RCC 7860 (cell line): ENCODE measurements around the gene MVK.

Source experiments
- DNase-seq: peaks from one replicate; pipeline ENCODE4 v3.0.0-alpha.2; 2015; ENCODE audit warnings: low spot score
- FAIRE-seq: peaks from 2 replicates; lab custom pipeline; 2012; peaks lifted over from hg19 to GRCh38; lab: Jason Lieb, UNC

The MVK gene

DNA sequence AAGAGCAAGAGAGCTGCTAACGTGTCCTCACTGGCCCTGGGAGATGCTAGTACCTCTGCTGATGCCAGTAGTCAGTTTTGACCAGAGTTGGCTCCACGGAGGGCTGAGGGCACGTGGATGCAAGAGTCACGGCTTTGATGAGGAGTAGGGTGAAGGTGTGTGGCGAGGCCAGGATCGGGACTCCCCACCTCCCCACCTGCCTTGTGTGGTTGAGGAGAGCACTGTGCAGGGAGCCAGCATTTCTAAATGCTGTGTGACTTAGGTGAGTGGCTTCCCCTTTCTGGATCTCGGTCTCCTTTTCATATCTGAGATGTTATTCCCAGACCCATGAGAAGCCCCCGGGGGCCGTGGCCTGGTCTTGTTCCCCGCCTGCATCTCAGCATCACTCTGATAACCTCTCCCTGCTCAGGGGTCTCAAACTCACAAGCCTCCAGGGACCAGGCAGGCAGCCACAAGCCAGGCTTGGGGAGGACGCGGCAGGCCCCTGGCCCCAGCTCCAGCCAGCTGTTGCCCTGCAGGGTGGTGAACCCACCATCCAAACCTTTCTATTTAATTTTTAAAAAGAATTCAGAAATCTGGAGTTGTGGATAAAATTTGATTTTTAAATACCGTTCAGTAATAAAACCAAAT is 32.1 kb downstream of the MVK start:
- DNase-seq (no peak), FAIRE-seq (no peak)

DNA sequence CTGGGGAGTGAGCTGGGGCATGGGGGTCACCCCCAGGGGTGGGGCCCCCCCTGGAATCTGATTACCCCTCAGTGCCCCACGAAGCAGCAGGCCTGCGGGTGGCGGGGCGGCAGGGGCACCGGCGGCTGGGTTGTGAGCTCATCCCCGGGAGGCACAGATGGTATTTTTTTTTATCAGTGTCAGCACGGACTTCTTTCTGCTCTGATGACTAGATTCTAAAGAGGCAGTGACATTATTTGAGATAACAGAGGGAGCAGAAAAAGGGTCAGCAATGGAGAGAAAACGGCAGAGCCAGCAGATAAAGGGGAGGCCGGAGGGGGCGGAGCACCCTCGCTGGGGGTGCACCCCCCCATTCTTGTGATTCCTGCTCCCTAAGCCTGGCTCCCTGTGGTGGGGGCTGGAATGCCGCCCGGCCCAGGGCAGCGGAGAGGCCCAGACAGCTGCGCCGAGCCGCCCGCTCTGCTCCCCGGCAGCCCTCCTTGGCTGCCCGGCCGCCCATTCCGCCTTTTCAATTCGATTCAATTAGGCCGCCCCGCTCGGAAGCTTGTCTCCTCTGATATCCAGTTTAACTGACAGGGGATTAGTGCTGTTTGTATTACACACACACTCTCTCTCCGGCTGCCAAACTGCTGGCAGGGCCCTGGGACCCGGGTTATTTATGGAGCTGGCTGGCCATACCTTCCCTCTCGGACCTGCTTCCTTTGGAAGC is 32.9 kb downstream of the MVK start:
- no peak for DNase-seq
- no peak for FAIRE-seq

DNA sequence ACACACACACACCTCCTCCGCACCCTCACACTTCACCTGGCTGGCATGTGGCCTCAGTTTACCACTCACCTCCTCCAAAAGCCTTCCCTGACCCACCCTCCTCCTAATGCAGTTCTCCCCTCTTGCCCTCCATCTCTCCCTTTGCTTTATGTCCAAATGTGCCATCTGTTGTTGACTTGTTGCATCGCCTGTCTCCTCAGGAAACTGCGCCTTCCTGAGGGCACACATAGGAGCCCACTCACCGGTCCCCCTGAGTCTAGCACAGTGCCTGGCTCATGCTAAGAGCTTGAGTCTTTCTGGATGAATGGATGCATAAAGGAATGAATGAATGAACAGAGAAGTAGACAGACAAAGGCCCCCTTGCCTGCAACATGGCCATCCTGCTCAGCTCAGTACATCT is 34.0 kb downstream of the MVK start:
- DNase-seq (no peak), FAIRE-seq (no peak)

DNA sequence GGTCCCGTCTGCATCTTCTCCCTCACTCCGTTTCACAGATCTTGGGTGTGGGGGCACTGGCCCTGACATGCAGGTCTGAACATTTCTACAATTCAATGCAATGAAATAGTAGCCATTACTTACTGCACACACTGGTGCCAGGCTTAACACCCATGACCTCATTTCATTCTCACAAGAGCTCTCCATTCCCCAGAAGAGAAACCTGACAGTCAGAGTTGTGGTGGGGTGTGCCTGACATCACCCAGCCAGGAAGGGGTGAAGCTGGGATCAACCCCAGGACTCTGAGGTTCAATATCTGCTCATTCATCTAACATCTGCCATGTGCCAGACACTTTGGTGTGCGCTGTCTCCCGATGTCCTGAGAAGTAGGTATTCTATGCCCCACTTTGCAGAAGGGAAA is 34.7 kb downstream of the MVK start:
- no peak for FAIRE-seq
- DNase-seq: no peak

DNA sequence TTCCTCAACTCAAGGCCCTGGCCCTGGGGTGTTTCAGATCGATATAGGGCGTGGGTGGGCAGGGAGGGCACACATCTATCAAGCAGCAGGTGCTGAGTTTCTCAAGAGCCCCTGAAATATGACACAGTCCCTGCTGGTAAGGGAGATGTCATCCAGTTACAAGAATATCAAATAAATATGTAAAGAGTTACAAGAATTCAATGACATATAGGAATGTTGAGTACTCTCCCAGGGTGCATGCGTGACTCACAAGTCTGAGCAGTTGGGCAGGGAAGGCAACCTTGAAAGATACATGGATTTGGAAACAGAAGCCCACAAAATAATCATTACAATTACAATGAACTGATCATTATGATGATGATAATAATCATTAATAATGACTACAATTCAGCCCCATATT is 35.2 kb downstream of the MVK start:
- DNase-seq: no peak

DNA sequence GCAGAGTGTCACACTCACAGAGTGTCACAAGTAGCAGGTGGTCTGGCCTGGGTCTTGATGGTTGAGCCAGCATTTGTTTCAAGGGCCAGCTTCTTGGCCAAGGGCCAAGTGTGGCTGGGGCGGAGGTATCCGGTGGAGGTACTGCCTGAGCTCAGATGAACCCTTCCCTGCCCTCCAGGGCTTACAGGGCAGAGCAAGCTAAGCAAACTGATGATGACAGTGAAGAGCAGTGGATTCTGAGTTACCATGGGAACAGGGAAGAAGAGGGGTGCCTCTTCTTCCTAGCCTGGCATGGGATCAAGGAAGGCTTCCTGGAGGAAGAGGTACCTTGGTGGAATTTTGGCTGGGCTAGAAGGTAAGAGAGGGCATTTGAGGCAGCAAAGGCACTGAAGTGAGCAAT is 35.7 kb downstream of the MVK start:
- no peak for FAIRE-seq
- no peak for DNase-seq

More for the DNA sequence above, 35.2 kb downstream of the MVK start:
- FAIRE-seq: no peak

DNA sequence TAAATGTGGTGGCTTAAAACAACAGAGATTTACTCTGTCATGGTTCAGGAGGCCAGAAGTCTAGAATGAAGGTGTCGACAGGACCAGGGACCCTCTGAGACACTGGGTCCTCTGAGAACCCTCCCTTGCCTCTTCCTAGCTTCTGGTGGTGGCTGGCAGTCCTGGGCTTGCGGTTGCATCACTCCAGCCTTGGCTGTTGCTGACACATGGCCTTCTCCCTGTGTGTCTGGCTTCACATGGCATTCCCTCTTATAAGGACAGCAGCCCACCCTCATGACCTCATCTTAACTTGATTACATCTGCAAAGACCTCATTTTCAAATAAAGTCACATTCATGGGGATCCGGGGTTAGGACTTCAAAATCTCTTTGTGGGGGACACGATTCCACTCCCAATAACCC is 36.9 kb downstream of the MVK start:
- FAIRE-seq: no peak
- DNase-seq: no peak

DNA sequence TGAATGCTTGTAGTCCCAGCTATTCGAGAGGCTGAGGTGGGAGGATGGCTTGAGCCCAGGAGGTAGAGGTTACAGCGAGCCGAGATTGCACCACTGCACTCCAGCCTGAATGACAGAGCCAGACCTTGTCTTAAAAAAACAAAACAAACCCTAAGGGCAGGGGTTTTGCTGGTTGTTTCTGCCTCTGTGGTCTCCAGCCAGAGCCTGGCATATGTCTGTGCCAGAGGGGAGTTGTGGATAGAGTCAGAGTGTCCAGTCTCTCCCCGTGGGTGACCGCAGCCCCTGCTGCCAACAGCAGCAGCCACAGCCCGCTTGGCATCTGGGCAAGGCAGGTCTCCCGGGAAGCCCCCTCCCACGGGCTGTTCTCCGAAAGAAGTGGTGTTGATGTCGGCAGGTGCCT is 37.6 kb downstream of the MVK start:
- FAIRE-seq (no peak), DNase-seq (no peak)

DNA sequence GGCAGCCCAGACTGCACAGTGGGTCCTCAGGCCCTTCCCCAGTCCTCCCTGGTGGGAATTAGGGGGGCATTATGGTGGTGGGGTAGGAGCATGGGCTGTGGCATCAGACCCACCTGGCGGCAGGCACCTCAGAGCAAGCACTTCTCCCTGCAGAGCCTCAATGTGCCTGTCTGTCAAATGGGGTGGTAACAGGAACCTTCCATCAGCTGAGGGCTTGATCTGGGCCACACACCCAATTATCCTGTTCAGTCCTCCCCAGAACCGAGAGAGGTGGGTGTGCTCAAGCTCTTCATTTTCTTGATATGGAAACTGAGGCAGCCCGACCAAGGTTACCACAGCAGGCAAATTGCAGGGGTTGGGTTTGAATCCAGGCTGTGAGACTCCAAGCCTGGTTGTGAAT is 38.4 kb downstream of the MVK start:
- DNase-seq (no peak), FAIRE-seq (no peak)

DNA sequence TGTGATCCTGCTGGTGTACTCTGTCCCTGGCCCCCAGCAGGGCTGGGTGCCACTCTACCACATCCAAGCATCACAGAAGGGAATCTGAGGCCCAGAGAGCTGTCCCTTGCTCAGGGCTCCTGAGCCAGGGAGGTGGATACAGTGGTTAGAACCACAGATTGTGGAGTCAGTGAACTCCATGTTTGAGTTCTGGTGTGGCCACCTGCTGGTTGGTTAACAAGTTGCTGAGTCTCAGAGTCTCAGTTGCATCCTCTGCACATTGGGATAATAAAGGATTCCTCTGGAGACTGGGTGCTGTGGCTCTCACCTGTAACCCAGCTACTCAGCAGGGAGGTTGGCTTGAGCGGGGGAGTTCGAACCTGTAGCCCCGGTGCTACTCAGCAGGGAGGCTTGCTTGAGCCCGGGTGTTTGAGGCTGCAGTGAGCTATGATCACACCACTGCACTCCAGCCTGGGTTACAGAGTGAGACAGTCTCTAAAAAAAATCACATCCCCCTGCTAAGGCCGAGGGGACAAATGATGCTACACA is 39.4 kb downstream of the MVK start:
- peak; percentile 6 for DNase-seq
- no peak for FAIRE-seq

DNA sequence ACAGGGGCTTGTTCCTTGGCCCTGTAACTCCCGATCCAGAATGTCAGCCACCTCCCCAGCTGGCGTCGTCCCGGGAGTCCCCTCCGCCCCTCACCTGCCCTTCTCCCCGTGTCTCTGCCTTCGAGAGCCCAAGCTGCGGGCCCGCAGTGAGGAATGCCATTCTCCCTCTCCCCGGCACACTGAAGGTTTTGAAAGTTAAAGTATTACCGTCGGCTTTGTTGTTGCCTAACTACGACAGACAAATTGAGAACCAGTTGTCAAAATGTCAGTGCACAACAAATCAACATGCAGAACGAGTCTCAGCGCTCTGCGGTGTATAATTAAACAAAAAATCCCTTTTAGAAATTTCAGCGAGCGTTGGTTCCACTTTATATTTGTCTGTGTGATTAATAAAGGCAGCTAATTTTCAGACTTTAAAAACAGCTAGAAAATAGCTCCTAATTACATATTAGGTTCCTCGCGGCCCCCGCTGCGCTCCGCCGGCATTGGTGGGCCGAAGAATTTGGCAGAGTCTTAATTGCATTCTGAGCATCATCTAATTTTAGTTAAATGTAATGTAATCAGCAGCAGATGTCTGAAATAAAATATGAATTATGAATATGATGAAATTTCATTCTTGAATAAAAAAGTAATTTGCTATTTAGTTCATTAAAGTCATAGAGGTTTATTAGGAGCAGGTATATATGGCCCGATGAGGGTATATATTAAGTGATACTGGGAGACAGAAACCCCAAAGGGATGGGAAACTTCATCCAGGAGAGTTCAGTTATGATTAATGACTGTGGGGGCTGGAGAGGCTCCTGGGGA is 40.3 kb downstream of the MVK start:
- DNase-seq: no peak
- no peak for FAIRE-seq

DNA sequence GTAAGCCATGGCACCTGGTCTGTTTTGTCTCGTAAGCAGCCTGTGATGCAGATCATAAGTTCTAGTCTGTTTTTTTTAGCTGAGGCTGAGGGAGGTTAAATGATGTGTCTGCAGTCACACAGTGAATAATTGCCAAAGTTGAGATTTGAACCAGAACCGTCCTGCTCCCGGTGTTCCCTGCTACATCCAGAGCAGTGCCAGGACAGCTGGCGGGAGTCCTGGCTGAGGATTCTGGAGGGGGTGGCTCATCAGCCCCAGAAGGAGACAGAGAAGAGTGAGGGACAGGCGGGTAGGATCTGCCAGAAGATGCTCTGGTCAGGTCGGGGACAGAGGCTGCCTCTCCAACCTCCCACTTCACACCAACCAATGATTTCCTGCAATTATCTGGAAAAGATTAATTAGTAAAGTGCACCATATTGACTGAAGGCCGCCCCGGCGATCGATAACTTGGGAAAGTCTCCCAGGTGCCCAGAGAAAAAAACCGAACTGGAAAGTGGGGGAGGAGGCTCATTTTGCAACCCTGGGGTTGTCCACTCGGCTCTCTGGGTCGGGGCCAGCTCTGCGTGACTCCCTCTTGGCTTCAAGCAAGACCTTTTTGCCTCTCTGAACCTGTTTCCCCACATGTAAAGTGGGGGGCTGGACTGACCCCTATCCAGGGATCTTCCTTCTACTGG is 42.1 kb downstream of the MVK start:
- no peak for DNase-seq
- FAIRE-seq: no peak

DNA sequence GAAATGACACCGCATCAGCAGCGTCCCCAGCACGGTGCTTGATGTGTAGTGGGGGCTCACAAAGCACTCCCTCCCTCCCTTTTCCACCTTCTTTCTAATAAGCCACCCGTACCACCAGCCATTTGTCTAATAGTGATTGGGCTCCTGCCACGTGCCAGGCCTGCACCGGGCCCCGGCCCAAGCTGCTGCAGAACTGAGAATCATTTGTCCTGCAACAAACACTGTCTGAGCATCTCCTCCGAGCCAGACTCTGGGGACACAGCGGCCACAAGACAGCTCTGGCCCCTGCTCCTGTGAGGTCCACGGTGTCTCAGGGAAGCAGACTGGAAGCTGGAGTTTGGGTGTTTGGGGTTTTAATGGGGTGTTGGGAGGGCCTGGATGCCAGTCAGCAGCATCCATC is 43.9 kb downstream of the MVK start:
- DNase-seq (no peak), FAIRE-seq (no peak)

DNA sequence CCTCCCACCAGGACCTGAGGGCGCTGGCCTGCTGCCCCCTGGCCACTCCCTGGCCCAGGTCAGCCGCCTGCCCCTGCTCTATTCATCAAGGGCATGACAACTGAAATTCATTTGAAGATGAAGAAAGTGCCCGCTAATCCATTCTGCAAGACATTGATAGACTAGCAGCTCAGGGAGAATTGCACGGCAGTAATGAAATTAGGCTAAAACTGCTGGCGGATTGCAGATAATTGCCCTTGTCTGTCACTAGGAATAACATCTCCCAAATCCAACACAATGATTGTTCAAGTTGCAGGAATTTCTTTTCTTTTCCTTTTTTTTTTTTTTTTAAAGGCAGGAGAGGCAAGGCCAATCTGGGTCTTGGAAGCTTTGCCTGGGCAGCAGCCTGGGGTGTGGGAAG is 44.5 kb downstream of the MVK start:
- no peak for FAIRE-seq
- DNase-seq: no peak

DNA sequence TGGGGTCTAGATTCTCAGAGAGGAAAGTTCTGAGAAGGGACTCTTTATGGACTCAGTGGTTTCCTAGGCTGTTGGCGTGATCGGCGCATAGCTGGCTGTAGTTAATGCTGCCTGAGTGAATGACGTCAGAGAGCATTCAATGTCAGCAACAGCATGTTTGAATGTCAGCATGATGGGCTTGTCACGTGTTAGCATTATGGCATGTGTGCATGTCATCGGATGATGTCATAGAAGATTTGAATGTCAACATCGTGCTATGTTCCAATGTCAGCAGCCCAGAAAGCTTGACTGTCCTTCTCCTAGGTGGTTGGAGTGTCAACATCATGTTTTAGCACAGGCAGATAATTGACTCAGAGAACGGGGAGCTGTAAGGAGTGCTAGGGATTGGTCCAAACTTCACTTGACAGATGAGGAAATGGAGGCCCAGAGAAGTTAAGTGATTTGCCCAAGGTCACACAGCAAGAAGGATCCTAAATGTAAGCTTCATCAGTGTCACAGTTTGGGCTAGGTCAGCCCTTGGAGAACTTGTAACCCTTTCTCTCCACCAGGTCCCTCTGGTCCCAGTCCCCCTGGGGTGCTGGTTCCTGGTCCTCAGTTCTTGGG is 45.5 kb downstream of the MVK start:
- no peak for DNase-seq
- no peak for FAIRE-seq

DNA sequence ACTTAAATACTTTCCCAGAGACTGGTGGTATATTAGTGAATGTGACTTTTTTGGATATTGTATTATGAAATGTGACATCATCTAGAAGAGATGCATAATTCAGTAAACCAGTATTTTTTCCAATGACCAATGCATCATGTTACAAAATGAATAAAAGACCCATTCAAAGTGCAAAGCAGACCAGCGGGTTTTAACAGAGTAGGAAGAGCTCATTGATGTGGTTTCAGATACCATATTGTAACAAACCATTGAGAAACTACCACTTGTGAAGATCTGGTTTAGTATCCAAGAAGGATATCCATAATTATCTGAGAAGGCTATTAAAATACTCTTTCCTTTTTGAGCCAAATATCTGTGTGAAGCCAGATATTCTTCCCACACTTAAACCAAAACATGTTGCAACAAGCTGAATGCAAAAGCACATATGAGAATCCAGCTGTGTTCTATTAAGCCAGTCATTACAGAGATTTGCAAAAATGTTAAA is 47.7 kb downstream of the MVK start:
- FAIRE-seq: no peak

DNA sequence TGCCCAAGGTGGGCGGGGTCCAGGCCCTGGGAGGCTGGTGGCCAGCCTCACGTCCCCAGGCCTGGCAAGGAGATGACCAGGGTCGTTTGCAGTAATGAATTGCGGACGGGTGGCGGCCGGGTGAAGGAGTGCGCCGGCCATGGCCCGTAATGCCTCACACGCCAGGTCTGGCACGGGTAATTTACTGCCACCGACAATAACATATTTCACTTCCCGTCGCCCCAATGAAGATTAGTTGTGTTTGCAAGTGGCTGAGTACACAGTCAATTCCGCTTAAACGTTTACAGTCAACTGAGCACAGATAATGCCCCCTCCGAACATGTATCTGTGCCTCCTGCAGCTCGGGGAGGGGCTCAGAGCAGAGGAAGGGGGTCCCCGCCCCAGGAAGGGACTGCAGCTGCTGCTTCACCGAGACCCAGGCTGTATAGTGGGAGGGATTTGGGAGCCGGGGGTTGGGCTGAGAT is 48.3 kb downstream of the MVK start:
- DNase-seq (no peak), FAIRE-seq (no peak)

More for the DNA sequence above, 47.7 kb downstream of the MVK start:
- no peak for DNase-seq

DNA sequence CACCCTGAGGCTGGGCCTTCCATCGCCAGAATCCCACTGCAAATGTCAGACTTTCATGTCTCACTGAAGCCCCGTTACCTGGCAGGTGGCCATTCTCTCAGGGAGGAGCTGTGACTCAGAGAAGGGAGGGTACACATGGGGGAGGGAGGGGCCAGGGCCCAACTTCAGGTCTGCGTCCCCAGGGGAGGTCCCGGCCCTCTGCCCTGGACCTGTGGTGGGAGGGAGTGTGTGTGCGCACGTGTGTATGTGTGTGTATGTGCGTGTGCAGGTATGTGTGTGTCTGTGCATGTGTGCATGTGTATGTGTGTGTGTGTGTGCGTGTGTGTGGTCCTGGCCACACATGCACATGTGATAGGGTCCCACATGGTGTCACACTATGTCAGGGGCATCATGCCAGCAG is 50.9 kb downstream of the MVK start:
- FAIRE-seq (no peak), DNase-seq (no peak)

DNA sequence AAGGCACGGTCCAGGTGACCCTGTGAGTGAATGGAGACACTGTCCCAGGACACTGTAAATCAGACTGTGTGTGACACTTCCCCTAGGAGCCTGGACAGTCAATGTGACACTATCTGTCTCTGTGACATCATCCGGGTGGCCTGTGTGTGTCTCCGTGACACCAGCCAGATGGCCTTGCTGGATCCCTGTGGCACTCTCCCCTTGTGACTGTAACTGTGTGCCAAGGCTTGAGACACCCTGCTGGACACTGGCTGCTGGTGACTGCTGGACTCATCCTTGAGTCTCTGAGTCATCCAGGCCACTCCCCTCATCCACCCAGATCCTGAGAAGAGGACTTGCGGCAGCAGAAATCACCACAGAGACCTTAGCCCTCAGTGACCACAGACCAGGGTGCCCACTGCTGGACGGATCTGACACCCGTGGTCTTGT is 51.6 kb downstream of the MVK start:
- DNase-seq (peak; percentile 46), FAIRE-seq (no peak)

DNA sequence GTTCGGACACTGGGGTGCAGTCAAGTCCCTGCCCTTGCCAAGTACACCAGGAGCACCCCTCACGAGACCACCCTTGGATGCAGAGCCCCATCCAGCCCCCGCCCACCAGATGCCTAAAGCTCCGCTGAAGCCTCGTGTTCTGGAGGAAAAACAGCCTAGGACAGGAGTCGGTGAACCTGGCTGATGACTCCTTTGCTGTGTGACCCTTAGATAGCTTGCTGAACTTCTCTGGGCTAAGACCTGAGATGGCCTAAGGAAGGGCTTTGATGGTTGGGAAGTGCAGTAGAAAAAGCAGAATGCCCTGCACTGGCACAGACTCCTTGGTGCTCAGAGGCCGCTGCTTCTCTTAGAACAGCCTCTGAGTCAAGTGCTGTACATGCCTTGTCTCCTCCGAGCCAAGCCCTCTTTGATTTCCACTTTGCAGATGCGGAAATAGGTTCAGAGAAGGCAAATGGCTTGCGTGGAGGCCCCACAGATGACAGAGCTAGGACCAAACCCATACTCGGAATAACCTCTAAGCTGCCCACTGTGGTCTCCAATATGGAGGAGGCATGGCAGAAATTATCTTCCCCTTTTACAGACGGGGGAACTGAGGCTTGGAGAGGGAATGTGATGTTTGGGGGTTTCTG is 52.3 kb downstream of the MVK start:
- DNase-seq (no peak), FAIRE-seq (no peak)
